ENCODE measurements around the gene DYNLT4.

DNA sequence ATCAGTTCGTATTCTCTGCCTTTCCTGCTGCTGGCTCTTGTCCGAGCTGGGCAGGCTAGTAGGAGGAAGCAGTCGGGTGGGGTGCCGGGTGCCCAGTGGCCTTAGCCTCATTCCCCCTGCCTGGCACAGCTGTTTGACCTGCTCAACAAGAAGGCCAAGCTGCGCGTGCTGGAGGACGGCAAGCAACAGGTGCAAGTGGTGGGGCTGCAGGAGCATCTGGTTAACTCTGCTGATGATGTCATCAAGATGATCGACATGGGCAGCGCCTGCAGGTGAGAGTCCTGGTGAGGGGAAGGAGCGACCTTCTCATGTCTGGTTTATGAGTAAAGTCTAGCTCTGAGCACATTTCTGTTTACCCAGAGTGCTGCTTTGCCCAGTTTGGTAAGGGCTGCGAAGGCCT, 48.1 kb downstream of the DYNLT4 start:
- TF ChIP-seq, protein P1, sequence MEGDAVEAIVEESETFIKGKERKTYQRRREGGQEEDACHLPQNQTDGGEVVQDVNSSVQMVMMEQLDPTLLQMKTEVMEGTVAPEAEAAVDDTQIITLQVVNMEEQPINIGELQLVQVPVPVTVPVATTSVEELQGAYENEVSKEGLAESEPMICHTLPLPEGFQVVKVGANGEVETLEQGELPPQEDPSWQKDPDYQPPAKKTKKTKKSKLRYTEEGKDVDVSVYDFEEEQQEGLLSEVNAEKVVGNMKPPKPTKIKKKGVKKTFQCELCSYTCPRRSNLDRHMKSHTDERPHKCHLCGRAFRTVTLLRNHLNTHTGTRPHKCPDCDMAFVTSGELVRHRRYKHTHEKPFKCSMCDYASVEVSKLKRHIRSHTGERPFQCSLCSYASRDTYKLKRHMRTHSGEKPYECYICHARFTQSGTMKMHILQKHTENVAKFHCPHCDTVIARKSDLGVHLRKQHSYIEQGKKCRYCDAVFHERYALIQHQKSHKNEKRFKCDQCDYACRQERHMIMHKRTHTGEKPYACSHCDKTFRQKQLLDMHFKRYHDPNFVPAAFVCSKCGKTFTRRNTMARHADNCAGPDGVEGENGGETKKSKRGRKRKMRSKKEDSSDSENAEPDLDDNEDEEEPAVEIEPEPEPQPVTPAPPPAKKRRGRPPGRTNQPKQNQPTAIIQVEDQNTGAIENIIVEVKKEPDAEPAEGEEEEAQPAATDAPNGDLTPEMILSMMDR (IDR thresholded peaks at IDR 0.05; ENCODE audit: low read depth, low read length, missing input control) = no peak
- no peak for TF ChIP-seq RXRA (IDR thresholded peaks at IDR 0.05)
- TF ChIP-seq NR2F2 (IDR thresholded peaks at IDR 0.05) = no peak
- TF ChIP-seq TAF1 (conservative IDR thresholded peaks at IDR 0.05) = no peak
- TF ChIP-seq, protein P2, sequence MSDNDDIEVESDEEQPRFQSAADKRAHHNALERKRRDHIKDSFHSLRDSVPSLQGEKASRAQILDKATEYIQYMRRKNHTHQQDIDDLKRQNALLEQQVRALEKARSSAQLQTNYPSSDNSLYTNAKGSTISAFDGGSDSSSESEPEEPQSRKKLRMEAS (IDR thresholded peaks at IDR 0.05) = no peak
- TF ChIP-seq, protein P3, sequence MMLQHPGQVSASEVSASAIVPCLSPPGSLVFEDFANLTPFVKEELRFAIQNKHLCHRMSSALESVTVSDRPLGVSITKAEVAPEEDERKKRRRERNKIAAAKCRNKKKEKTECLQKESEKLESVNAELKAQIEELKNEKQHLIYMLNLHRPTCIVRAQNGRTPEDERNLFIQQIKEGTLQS (IDR thresholded peaks at IDR 0.05) = no peak
- TF ChIP-seq, protein P4, sequence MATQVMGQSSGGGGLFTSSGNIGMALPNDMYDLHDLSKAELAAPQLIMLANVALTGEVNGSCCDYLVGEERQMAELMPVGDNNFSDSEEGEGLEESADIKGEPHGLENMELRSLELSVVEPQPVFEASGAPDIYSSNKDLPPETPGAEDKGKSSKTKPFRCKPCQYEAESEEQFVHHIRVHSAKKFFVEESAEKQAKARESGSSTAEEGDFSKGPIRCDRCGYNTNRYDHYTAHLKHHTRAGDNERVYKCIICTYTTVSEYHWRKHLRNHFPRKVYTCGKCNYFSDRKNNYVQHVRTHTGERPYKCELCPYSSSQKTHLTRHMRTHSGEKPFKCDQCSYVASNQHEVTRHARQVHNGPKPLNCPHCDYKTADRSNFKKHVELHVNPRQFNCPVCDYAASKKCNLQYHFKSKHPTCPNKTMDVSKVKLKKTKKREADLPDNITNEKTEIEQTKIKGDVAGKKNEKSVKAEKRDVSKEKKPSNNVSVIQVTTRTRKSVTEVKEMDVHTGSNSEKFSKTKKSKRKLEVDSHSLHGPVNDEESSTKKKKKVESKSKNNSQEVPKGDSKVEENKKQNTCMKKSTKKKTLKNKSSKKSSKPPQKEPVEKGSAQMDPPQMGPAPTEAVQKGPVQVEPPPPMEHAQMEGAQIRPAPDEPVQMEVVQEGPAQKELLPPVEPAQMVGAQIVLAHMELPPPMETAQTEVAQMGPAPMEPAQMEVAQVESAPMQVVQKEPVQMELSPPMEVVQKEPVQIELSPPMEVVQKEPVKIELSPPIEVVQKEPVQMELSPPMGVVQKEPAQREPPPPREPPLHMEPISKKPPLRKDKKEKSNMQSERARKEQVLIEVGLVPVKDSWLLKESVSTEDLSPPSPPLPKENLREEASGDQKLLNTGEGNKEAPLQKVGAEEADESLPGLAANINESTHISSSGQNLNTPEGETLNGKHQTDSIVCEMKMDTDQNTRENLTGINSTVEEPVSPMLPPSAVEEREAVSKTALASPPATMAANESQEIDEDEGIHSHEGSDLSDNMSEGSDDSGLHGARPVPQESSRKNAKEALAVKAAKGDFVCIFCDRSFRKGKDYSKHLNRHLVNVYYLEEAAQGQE (IDR thresholded peaks at IDR 0.05) = no peak
- no peak for TF ChIP-seq YY1 (IDR thresholded peaks at IDR 0.05)
- TF ChIP-seq JUND (IDR thresholded peaks at IDR 0.05) = no peak
